ENCODE results near the gene PARG.
"Not testable (repeated sequence)": the region's sequence is repeated elsewhere in the genome, so short reads cannot be mapped to it uniquely, and the experiment has no call there.

The PARG gene

GRCh38 chr10:49776851-49777250 lies 165.0 kb downstream of the PARG start:
- no peak for TF ChIP-seq CTCF (conservative IDR thresholded peaks at IDR 0.05; ENCODE audit: low read length)
- TF ChIP-seq EZH2phosphoT487 (IDR thresholded peaks at IDR 0.05; ENCODE audit: borderline replicate concordance) = no peak
- H3K9ac ChIP-seq (ENCODE audit: low read depth, low read length, poor library complexity, severe bottlenecking) = no peak overlapping the region
- H3K36me3 ChIP-seq (ENCODE audit: insufficient read depth, low read length) = no peaks in the 10 kb centered on the region
- H3F3A ChIP-seq (ENCODE audit: low read depth) = no peaks in the 10 kb centered on the region
- no peaks in the 10 kb centered on the region for H3K79me2 ChIP-seq (ENCODE audit: insufficient read depth, low read length)
- no peaks in the 10 kb centered on the region; the same call in 1 of the 2 replicates for H3K9me3 ChIP-seq (ENCODE audit: insufficient read depth, low read depth, low read length)
- no peaks in the 10 kb centered on the region for H3K27me3 ChIP-seq (ENCODE audit: insufficient read depth, low read length, poor library complexity, severe bottlenecking)
- no peaks in the 10 kb centered on the region for H3K4me1 ChIP-seq (ENCODE audit: insufficient read depth, low read length, poor library complexity, severe bottlenecking)
- no peaks in the 10 kb centered on the region for H4K20me1 ChIP-seq (ENCODE audit: insufficient read depth, low read length, poor library complexity, severe bottlenecking)
- H2AFZ ChIP-seq (ENCODE audit: low read length) = no peak overlapping the region
- H3K4me2 ChIP-seq (ENCODE audit: low read depth, low read length, poor library complexity, severe bottlenecking) = no peak overlapping the region
- no peak overlapping the region for H3K4me3 ChIP-seq (ENCODE audit: low read length, poor library complexity, severe bottlenecking)
- no peaks in the 10 kb centered on the region for H3K9me2 ChIP-seq (replicated peaks; ENCODE audit: low read depth, low read length)

- H3F3A ChIP-seq (ENCODE audit: low read depth) = no peaks in the 10 kb centered on the region
- no peak overlapping the region for H3K4me2 ChIP-seq (ENCODE audit: low read depth, low read length, poor library complexity, severe bottlenecking)
- H3K4me1 ChIP-seq (ENCODE audit: insufficient read depth, low read length, poor library complexity, severe bottlenecking) = no peaks in the 10 kb centered on the region
- TF ChIP-seq CTCF (conservative IDR thresholded peaks at IDR 0.05; ENCODE audit: low read length) (no peak), EZH2phosphoT487 (IDR thresholded peaks at IDR 0.05; ENCODE audit: borderline replicate concordance) (no peak)
- no peaks in the 10 kb centered on the region for H3K36me3 ChIP-seq (ENCODE audit: insufficient read depth, low read length)
- no peak overlapping the region for H2AFZ ChIP-seq (ENCODE audit: low read length)
- H3K79me2 ChIP-seq (ENCODE audit: insufficient read depth, low read length) = no peaks in the 10 kb centered on the region
- no peaks in the 10 kb centered on the region for H3K9me2 ChIP-seq (replicated peaks; ENCODE audit: low read depth, low read length)
- H3K9me3 ChIP-seq (ENCODE audit: insufficient read depth, low read depth, low read length) = no peaks in the 10 kb centered on the region; the same call in 1 of the 2 replicates
- no peak overlapping the region for H3K9ac ChIP-seq (ENCODE audit: low read depth, low read length, poor library complexity, severe bottlenecking)
- no peaks in the 10 kb centered on the region for H4K20me1 ChIP-seq (ENCODE audit: insufficient read depth, low read length, poor library complexity, severe bottlenecking)
- H3K27me3 ChIP-seq (ENCODE audit: insufficient read depth, low read length, poor library complexity, severe bottlenecking) = no peaks in the 10 kb centered on the region
- H3K4me3 ChIP-seq (ENCODE audit: low read length, poor library complexity, severe bottlenecking) = no peak overlapping the region
Measured at GRCh38 chr10:49775014-49775413, 166.8 kb downstream of the PARG start.

- not testable (repeated sequence) for H4K20me1 ChIP-seq (ENCODE audit: insufficient read depth, low read length, poor library complexity, severe bottlenecking); H3F3A ChIP-seq (ENCODE audit: low read depth); H3K79me2 ChIP-seq (ENCODE audit: insufficient read depth, low read length); H3K4me1 ChIP-seq (ENCODE audit: insufficient read depth, low read length, poor library complexity, severe bottlenecking); H3K9me2 ChIP-seq (replicated peaks; ENCODE audit: low read depth, low read length); H3K4me2 ChIP-seq (ENCODE audit: low read depth, low read length, poor library complexity, severe bottlenecking); H2AFZ ChIP-seq (ENCODE audit: low read length); H3K9ac ChIP-seq (ENCODE audit: low read depth, low read length, poor library complexity, severe bottlenecking); H3K9me3 ChIP-seq (ENCODE audit: insufficient read depth, low read depth, low read length); H3K36me3 ChIP-seq (ENCODE audit: insufficient read depth, low read length); H3K4me3 ChIP-seq (ENCODE audit: low read length, poor library complexity, severe bottlenecking); H3K27me3 ChIP-seq (ENCODE audit: insufficient read depth, low read length, poor library complexity, severe bottlenecking)
Measured at GRCh38 chr10:49772944-49773343, 168.9 kb downstream of the PARG start.

- H2AFZ ChIP-seq (ENCODE audit: low read length) = peak overlapping the region; percentile 50; the same call in 1 of the 2 replicates
- not testable (repeated sequence) for H3K27me3 ChIP-seq (ENCODE audit: insufficient read depth, low read length, poor library complexity, severe bottlenecking); H3K9me3 ChIP-seq (ENCODE audit: insufficient read depth, low read depth, low read length); H3K9me2 ChIP-seq (replicated peaks; ENCODE audit: low read depth, low read length); H3K36me3 ChIP-seq (ENCODE audit: insufficient read depth, low read length); H3K4me3 ChIP-seq (ENCODE audit: low read length, poor library complexity, severe bottlenecking); H3K4me1 ChIP-seq (ENCODE audit: insufficient read depth, low read length, poor library complexity, severe bottlenecking); H3K79me2 ChIP-seq (ENCODE audit: insufficient read depth, low read length); H3K9ac ChIP-seq (ENCODE audit: low read depth, low read length, poor library complexity, severe bottlenecking); H3K4me2 ChIP-seq (ENCODE audit: low read depth, low read length, poor library complexity, severe bottlenecking); H4K20me1 ChIP-seq (ENCODE audit: insufficient read depth, low read length, poor library complexity, severe bottlenecking); H3F3A ChIP-seq (ENCODE audit: low read depth)
Measured at GRCh38 chr10:49771046-49771445, 170.8 kb downstream of the PARG start.

Data from Loucy (cell line).